Skeletal muscle tissue (tissue), 4 donors: ENCODE measurements around the gene PDZD7. TPM values are rescaled to one million over a fixed set of nuclear protein-coding genes. Genes with fewer than 3 reads are reported as not detected.
"Not testable (repeated sequence)": the region's sequence is repeated elsewhere in the genome, so short reads cannot be mapped to it uniquely, and the experiment has no call there.

Experiments
- H3K27ac ChIP-seq: one replicate; pipeline ENCODE4 v1.7.0; 2013; ENCODE audit warnings: mild to moderate bottlenecking, low read depth, low read length, inconsistent platforms
- H3K27me3 ChIP-seq, 3 donors: one replicate each; pipeline ENCODE4 v1.7.0; 2013; ENCODE audit warnings: low read length in 3 of 3; ENCODE audit not compliant: control insufficient read depth in 3 of 3, insufficient read depth in 3 of 3
- H3K36me3 ChIP-seq, 3 donors: one replicate each; pipeline ENCODE4 v1.7.0; 2013; ENCODE audit warnings: low read length in 3 of 3; ENCODE audit not compliant: control insufficient read depth in 3 of 3, insufficient read depth in 3 of 3
- H3K4me1 ChIP-seq, 3 donors: one replicate each; pipeline ENCODE4 v1.7.0; 2013; ENCODE audit warnings: low read length in 3 of 3, mild to moderate bottlenecking in 3 of 3; ENCODE audit not compliant: control insufficient read depth in 3 of 3, insufficient read depth in 3 of 3
- H3K4me3 ChIP-seq, 3 donors: one replicate each; pipeline ENCODE4 v1.7.0; 2013; ENCODE audit warnings: low read length in 3 of 3
- H3K9ac ChIP-seq, 3 donors: one replicate each; pipeline ENCODE4 v1.7.0; 2013; ENCODE audit warnings: low read length in 3 of 3, mild to moderate bottlenecking in 3 of 3, moderate library complexity in 2 of 3, low read depth in 1 of 3
- H3K9me3 ChIP-seq, 3 donors: one replicate each; pipeline ENCODE4 v1.7.0; 2013; ENCODE audit warnings: low read length in 3 of 3; ENCODE audit not compliant: control insufficient read depth in 3 of 3
- total RNA-seq: library from RNA; depleted of rRNA; stranded (reverse); fragments of >200 nt; gene quantifications from one replicate; pipeline ENCODE4 v1.2.3, GENCODE V29; 2014
- donor health status: Osteomylitis.

The PDZD7 gene
- total RNA-seq, 1 donor from 2014 or later: 1.0 TPM

DNA sequence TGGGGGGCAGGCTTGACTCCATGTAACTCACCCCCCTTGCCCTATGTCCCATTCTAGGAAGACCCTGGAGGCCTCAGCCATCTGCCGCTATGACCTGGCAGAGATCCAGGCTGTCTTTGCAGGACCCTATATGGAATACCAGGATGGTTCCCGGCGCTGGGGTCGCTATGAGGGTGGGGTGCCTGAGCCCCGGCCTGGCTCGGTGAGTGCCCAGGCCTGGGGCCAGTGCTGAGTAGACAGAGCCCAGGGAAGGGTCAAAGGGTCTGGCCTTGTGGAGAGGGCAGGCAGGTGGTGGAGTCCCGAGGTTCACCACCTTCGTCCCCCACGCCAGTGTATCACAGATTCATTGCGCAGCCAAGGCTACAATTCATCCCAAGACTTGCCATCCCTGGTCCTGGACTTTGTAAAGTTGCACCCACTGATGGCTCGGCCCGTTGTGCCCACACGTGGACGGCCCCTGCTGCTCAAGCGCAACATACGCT is 51.1 kb downstream of the PDZD7 start:
- no peak overlapping the region for H3K9ac ChIP-seq
- H3K4me3 ChIP-seq: no peak overlapping the region
- no peak overlapping the region for H3K27ac ChIP-seq
- H3K4me1 ChIP-seq: peaks cover 0 to 4% (median 2%) of the 10 kb centered on the region in 3 donors
- no peaks in the 10 kb centered on the region for H3K27me3 ChIP-seq
- no peaks in the 10 kb centered on the region for H3K9me3 ChIP-seq
- peaks cover 30 to 65% (median 56%) of the 10 kb centered on the region in 3 donors for H3K36me3 ChIP-seq

DNA sequence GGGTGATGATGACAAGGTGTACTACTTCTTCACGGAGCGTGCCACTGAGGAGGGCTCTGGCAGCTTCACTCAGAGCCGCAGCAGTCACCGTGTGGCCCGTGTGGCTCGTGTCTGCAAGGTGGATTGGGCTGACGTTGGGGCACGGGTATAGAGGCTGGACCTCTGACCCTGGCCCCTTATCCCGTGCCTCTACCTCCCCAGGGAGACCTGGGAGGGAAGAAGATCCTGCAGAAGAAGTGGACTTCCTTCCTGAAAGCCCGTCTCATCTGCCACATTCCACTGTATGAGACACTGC is 52.1 kb downstream of the PDZD7 start:
- Histone ChIP-seq H3K27me3 (no peaks in the 10 kb centered on the region), H3K9me3 (no peaks in the 10 kb centered on the region), H3K27ac (no peak overlapping the region), H3K4me1 (peaks cover 0 to 4% (median 2%) of the 10 kb centered on the region in 3 donors), H3K9ac (no peak overlapping the region), H3K4me3 (no peak overlapping the region), H3K36me3 (peaks cover 27 to 60% (median 46%) of the 10 kb centered on the region in 3 donors)

DNA sequence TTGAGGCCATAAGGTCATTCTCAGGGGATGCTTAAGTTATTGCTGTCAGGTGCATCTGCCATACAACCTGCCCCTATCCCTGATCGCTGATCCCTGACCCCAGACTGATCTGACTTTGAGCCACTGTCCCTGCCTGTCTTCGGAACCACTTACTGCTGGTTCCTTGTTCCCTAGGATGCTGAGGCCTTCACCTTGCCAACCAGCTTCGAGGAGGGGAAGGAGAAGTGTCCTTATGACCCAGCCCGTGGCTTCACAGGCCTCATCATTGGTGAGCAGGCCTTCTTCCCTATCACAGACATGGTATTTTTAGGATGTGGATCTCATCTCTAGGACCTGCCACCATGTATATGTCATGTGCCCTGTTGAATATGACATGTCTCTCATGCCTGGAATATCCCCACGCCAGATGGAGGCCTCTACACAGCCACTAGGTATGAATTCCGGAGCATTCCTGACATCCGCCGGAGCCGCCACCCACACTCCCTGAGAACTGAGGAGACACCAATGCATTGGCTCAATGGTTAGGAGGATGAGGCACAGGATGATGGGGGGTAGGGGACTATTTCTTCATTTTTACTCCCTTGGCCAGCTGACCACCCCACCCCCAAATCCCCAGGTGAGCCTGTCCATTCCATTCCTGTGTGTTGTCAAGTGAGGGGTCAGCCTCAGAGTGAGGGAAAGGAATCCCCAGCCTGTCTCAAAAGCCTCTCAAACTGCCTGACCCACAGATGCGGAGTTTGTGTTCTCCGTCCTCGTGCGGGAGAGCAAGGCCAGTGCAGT is 52.6 kb downstream of the PDZD7 start:
- H3K4me3 ChIP-seq: no peak overlapping the region
- H3K9me3 ChIP-seq: no peaks in the 10 kb centered on the region
- peaks cover 25 to 56% (median 44%) of the 10 kb centered on the region in 3 donors for H3K36me3 ChIP-seq
- H3K9ac ChIP-seq: no peak overlapping the region
- H3K27ac ChIP-seq: no peak overlapping the region
- H3K27me3 ChIP-seq: no peaks in the 10 kb centered on the region
- peaks cover 0 to 4% (median 2%) of the 10 kb centered on the region in 3 donors for H3K4me1 ChIP-seq

DNA sequence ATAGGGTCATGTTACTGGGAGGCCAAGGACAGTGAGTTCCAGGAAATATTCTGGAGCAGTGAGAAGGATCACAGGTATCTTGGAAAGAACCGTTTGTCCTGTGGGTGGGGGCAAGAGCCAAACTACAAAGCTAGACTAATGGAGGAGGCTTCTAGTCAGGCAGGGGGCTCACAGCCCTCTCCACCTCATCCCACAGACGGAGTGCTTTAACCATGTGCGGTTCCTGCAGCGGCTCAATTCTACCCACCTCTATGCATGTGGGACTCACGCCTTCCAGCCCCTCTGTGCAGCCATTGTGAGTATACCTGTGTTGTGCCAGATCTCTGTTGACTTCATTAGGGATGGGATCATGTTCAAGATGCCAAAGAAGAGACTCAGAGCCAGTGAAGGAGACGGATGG is 53.5 kb downstream of the PDZD7 start:
- Histone ChIP-seq H3K9me3 (no peaks in the 10 kb centered on the region), H3K4me1 (no peaks in the 10 kb centered on the region), H3K4me3 (no peak overlapping the region), H3K27me3 (no peaks in the 10 kb centered on the region), H3K36me3 (peaks cover 21 to 49% (median 40%) of the 10 kb centered on the region in 3 donors), H3K9ac (no peak overlapping the region), H3K27ac (no peak overlapping the region)

DNA sequence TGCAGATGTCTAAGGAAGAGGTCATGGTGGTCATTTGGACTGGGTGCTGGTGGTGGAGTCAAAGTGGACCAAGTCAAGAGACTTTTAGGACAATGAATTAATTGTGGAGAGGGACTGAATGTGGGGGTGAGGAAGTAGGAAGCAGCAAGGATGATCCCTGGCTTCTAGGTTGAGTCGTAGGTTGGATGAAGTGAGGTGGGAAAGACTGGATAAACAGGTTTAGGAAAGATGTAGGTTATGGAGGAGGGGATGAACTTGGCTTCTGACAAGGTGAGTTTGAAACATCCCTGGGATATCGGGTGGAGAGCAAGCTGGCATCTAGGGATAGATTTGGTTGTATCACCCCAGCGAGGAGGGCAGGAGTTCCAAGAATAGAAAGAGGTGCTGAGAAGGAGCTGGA is 54.0 kb downstream of the PDZD7 start:
- no peak overlapping the region for H3K4me3 ChIP-seq
- peaks cover 21 to 46% (median 40%) of the 10 kb centered on the region in 3 donors for H3K36me3 ChIP-seq
- H3K27ac ChIP-seq: no peak overlapping the region
- no peaks in the 10 kb centered on the region for H3K27me3 ChIP-seq
- H3K9me3 ChIP-seq: no peaks in the 10 kb centered on the region
- H3K9ac ChIP-seq: no peak overlapping the region
- no peaks in the 10 kb centered on the region for H3K4me1 ChIP-seq

DNA sequence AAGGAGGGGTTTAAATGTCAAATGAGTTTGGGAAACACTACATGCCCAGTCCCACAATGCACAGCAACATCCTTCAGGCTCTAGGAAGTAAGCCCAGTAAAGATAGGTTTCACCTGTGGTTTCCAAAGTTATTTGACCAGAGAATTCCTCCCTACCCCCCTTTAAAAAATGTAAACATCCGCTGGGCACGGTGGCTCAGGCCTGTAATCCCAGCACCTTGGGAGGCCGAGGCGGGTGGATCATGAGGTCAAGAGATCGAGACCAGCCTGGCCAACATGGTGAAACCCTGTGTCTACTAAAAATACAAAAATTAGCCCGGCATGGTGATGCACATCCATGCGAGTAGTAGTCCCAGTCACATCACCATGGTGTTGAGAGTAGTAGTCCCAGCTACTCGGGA is 55.5 kb downstream of the PDZD7 start:
- not testable (repeated sequence) for H3K27me3 ChIP-seq, H3K9ac ChIP-seq, H3K4me1 ChIP-seq, H3K27ac ChIP-seq, H3K4me3 ChIP-seq, H3K9me3 ChIP-seq
- peaks cover 12 to 33% (median 27%) of the 10 kb centered on the region in 3 donors for H3K36me3 ChIP-seq

DNA sequence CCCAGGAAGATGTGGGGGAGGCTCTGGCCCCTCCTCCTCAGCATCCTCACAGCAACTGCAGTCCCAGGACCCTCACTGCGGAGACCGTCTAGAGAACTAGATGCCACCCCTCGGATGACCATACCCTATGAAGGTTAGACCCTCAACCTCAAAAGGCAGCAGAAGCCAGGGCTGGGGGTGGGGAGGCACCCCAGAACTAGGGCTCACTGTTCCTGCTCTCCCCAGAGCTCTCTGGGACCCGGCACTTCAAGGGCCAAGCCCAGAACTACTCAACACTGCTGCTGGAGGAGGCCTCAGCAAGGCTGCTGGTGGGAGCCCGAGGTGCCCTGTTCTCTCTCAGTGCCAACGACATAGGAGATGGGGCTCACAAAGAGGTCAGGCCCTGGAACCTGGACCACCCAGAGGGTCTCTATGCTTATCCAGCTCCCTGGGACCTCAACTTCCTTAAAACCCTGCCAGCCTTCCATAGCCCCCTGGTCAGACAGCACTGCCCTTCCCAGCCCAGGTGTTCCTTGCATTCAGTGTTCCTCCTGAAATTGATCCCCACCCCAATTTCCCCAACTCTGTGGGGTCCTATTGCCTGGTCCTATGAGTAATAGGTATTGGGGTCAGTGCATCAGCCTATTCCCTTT is 57.9 kb downstream of the PDZD7 start:
- H3K9me3 ChIP-seq: no peaks in the 10 kb centered on the region
- H3K9ac ChIP-seq: no peak overlapping the region
- no peak overlapping the region for H3K4me3 ChIP-seq
- no peaks in the 10 kb centered on the region for H3K27me3 ChIP-seq
- H3K36me3 ChIP-seq: peaks cover 0 to 13% (median 6%) of the 10 kb centered on the region in 3 donors
- H3K4me1 ChIP-seq: peaks cover 6 to 16% (median 15%) of the 10 kb centered on the region in 3 donors
- no peak overlapping the region for H3K27ac ChIP-seq

DNA sequence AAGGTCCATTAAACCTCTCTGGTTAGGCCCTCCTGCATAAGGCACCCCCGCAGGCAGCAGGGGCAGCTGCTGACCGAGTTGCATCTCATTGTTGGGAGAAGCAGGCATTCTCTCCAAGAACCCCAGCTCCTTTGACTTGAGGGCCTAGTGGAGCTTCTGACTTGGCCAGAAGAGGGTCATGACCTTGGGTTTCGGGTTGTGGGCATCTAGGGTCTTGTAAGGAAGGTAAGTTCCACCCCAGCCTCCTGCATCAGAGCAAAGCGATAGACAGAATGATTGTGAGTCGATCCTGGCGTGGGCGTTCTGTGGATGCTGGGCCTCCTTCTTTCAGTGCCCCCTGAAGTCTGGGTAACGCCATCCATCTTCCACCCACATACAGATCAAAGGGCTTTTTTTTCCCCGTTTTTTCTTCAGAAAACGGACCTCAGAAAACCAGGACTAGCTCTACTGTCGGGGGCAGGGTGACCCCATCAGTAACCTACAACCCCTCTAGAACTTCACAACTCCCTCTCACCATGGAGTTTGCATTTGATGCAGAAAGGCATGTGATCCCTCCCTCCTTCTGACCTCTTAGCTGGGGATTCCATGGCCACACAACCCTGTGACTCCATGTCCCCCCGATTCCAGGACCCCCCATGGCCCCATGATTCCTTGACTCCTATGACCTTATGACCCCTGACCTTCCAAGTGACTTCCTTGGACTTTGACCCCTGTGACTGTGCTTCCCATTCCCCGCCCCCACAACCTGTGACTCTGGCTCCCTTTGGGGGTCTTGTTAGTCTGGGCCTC is 58.6 kb downstream of the PDZD7 start:
- H3K9me3 ChIP-seq: no peaks in the 10 kb centered on the region
- no peak overlapping the region for H3K27ac ChIP-seq
- no peak overlapping the region for H3K4me3 ChIP-seq
- H3K9ac ChIP-seq: no peak overlapping the region
- peaks cover 0 to 6% (median 3%) of the 10 kb centered on the region in 3 donors for H3K36me3 ChIP-seq
- H3K27me3 ChIP-seq: no peaks in the 10 kb centered on the region
- H3K4me1 ChIP-seq: peaks cover 6 to 16% (median 15%) of the 10 kb centered on the region in 3 donors

DNA sequence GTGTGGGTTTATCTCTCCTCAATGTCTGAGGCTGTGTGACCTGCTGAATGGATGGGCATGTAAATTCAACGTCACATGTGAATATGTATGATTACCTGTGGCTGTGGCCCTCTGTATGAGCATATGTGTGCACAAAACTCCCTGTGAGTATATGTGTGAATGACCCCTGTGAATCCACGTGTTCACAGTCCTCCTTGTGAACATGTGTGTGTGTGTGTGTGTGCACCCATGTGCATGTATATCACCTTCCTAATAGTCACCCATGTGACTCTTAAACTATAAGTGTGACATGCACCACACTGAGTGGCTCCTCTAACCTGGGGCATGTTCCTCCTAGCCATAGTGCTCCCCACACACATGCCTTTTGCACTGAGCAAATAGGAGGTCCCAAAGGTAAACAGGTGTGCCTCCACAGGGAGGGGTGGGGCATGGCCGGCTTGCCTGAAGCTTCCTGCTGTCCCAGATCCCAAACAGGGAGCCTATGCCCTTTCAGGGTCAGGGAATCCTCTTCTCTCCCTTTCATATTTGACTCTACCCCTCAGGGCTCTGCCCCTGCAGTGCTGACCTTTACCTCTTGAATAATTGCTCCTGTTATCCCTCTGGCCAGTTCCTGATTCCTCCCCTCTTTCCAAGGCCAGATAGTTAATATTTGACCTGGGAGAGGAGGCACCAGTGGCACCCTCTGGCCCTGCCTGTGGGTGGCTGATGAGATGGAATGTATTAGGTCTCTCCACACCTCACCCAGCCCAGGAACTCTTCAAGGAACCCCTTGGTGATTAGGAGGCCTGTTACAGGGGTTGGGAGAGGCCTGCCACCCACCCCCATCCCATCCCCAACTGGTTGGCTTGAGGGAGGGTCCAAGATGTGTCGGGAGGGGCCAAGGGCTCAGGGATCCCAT is 59.8 kb downstream of the PDZD7 start:
- Histone ChIP-seq H3K27ac (no peak overlapping the region), H3K9ac (no peak overlapping the region), H3K4me1 (peaks cover 6 to 16% (median 15%) of the 10 kb centered on the region in 3 donors), H3K9me3 (no peaks in the 10 kb centered on the region), H3K36me3 (peaks cover 0 to 7% (median 2%) of the 10 kb centered on the region in 3 donors), H3K27me3 (no peaks in the 10 kb centered on the region), H3K4me3 (no peak overlapping the region)
